Hepatocyte (in vitro differentiated cells): ENCODE results near the gene MISP3. TPM values are rescaled to one million over a fixed set of nuclear protein-coding genes. Genes with fewer than 3 reads are reported as not detected.

ENCODE experiments used
- DNase-seq: peaks from one replicate; pipeline ENCODE4 v3.0.0-alpha.2; 2016; ENCODE audit warnings: low spot score
- H2AFZ ChIP-seq: fragments of 200-600 bp; sonication (generic); 2 replicates; pipeline ENCODE4 v1.6.0; 2016; ENCODE audit warnings: antibody characterized with exemption, mild to moderate bottlenecking
- H3K27ac ChIP-seq: fragments of 200-600 bp; sonication (generic); 2 replicates; pipeline ENCODE4 v1.5.1; 2016; ENCODE audit warnings: mild to moderate bottlenecking
- H3K27me3 ChIP-seq: fragments of 200-600 bp; sonication (generic); 2 replicates; pipeline ENCODE4 v1.6.1; 2016
- H3K36me3 ChIP-seq: fragments of 200-600 bp; sonication (generic); replicated peaks from 2 replicates; pipeline ENCODE4 v1.5.1; 2016; ENCODE audit warnings: low read depth; ENCODE audit not compliant: insufficient read depth
- H3K4me1 ChIP-seq: fragments of 200-600 bp; sonication (generic); 2 replicates; pipeline ENCODE4 v1.5.1; 2016; ENCODE audit warnings: mild to moderate bottlenecking, moderate library complexity; ENCODE audit not compliant: insufficient read depth
- H3K4me2 ChIP-seq: fragments of 200-600 bp; sonication (generic); 2 replicates; pipeline ENCODE4 v1.6.0; 2016
- H3K4me3 ChIP-seq: fragments of 200-600 bp; sonication (generic); 2 replicates; pipeline ENCODE4 v1.5.1; 2016; ENCODE audit warnings: mild to moderate bottlenecking
- H3K79me2 ChIP-seq: fragments of 200-600 bp; sonication (generic); 2 replicates; pipeline ENCODE4 v1.6.0; 2017; ENCODE audit warnings: mild to moderate bottlenecking
- H3K9me2 ChIP-seq: fragments of 200-600 bp; sonication (generic); replicated peaks from 2 replicates; pipeline ENCODE4 v1.6.0; 2017; ENCODE audit warnings: mild to moderate bottlenecking; ENCODE audit not compliant: insufficient read depth
- H3K9me3 ChIP-seq: fragments of 200-600 bp; sonication (generic); 2 replicates; pipeline ENCODE4 v1.5.1; 2016; ENCODE audit warnings: low read depth, mild to moderate bottlenecking
- H4K20me1 ChIP-seq: fragments of 200-600 bp; sonication (generic); 2 replicates; pipeline ENCODE4 v1.6.0; 2016; ENCODE audit warnings: mild to moderate bottlenecking; ENCODE audit not compliant: insufficient read depth, poor library complexity, severe bottlenecking
- CTCF ChIP-seq: fragments of 200-600 bp; sonication (generic); IDR thresholded peaks from 2 replicates; pipeline ENCODE4 v1.5.1; 2016; ENCODE audit warnings: antibody characterized with exemption, mild to moderate bottlenecking; ENCODE audit not compliant: poor library complexity
- EZH2 ChIP-seq: fragments of 200-600 bp; sonication (generic); IDR thresholded peaks from 2 replicates; pipeline ENCODE4 v1.6.1; 2016; ENCODE audit warnings: antibody characterized with exemption, mild to moderate bottlenecking, borderline replicate concordance
- EZH2phosphoT487 ChIP-seq: fragments of 200-600 bp; sonication (generic); IDR thresholded peaks from one replicate; pipeline ENCODE4 v1.6.1; 2018; ENCODE audit warnings: antibody characterized with exemption, mild to moderate bottlenecking, low read depth, moderate library complexity; ENCODE audit not compliant: unreplicated experiment, severe bottlenecking
- WGBS: methylation state at CpG from one replicate; pipeline ENCODE4 v1.1.6; 2016; ENCODE audit warnings: low lambda C conversion rate; ENCODE audit errors: missing lambda C conversion rate; 5-methylcytosine and 5-hydroxymethylcytosine counted together
- polyA plus RNA-seq: library from polyadenylated mRNA; unstranded; fragments of >200 nt; fragmentation: Nextera tagmentation; extraction: Ambion mirVana; gene quantifications from 2 replicates; pipeline ENCODE4 v1.2.1, GENCODE V29; 2016
- total RNA-seq: library from RNA; depleted of rRNA; stranded (reverse); fragments of >200 nt; gene quantifications from 2 replicates; pipeline ENCODE4 v1.2.3, GENCODE V29; 2014

The MISP3 gene
- total and polyA plus RNA-seq, 2 experiments from 2014 or later: 4.9 to 13.1 TPM

- no peak overlapping the region for H3K4me2 ChIP-seq
- 97% methylated on average over 3 of the region's 3 CpGs for WGBS
- no peaks in the 10 kb centered on the region for H3K36me3 ChIP-seq
- H3K27ac ChIP-seq: no peak overlapping the region
- no peak overlapping the region for H2AFZ ChIP-seq
- TF ChIP-seq EZH2: no peak
- H3K9me3 ChIP-seq: no peaks in the 10 kb centered on the region
- no peak for DNase-seq
- H3K9me2 ChIP-seq: no peaks in the 10 kb centered on the region
- no peaks in the 10 kb centered on the region for H4K20me1 ChIP-seq
- H3K4me1 ChIP-seq: peaks cover 4% of the 10 kb centered on the region
- no peaks in the 10 kb centered on the region for H3K79me2 ChIP-seq
- H3K27me3 ChIP-seq: peaks cover 4% of the 10 kb centered on the region
- no peak overlapping the region for H3K4me3 ChIP-seq
Measured at GRCh38 chr19:14053032-14053431, 19.6 kb upstream of the MISP3 start.

GRCh38 chr19:14053500-14053899, 19.1 kb upstream of the MISP3 start:
- Histone ChIP-seq H4K20me1 (no peaks in the 10 kb centered on the region), H3K4me2 (no peak overlapping the region), H3K4me1 (peaks cover 5% of the 10 kb centered on the region), H3K4me3 (no peak overlapping the region), H3K27ac (no peak overlapping the region), H3K79me2 (no peaks in the 10 kb centered on the region), H3K9me2 (no peaks in the 10 kb centered on the region), H2AFZ (no peak overlapping the region), H3K27me3 (peaks cover 8% of the 10 kb centered on the region), H3K9me3 (no peaks in the 10 kb centered on the region), H3K36me3 (no peaks in the 10 kb centered on the region)
- no peak for DNase-seq
- 96% methylated on average over 11 of the region's 11 CpGs for WGBS
- no peak for TF ChIP-seq EZH2
- TF ChIP-seq CTCF: no peak
- no peak for TF ChIP-seq EZH2phosphoT487

- Histone ChIP-seq H4K20me1 (no peaks in the 10 kb centered on the region), H2AFZ (no peak overlapping the region), H3K27ac (no peak overlapping the region), H3K9me3 (no peaks in the 10 kb centered on the region), H3K4me3 (no peak overlapping the region), H3K36me3 (no peaks in the 10 kb centered on the region), H3K27me3 (peaks cover 14% of the 10 kb centered on the region), H3K79me2 (no peaks in the 10 kb centered on the region), H3K4me2 (no peak overlapping the region), H3K9me2 (no peaks in the 10 kb centered on the region), H3K4me1 (peaks cover 5% of the 10 kb centered on the region)
- TF ChIP-seq EZH2 (no peak), CTCF (no peak), EZH2phosphoT487 (no peak)
- no peak for DNase-seq
- 95% methylated on average over 6 of the region's 6 CpGs for WGBS
Measured at GRCh38 chr19:14054099-14054498, 18.5 kb upstream of the MISP3 start.

GRCh38 chr19:14054721-14055120, 17.9 kb upstream of the MISP3 start:
- no peak overlapping the region for H2AFZ ChIP-seq
- DNase-seq: no peak
- H3K4me3 ChIP-seq: no peak overlapping the region
- no peak for TF ChIP-seq EZH2phosphoT487
- no peak for TF ChIP-seq EZH2
- TF ChIP-seq CTCF: no peak
- 96% methylated on average over 10 of the region's 11 CpGs for WGBS
- peaks cover 5% of the 10 kb centered on the region for H3K4me1 ChIP-seq
- peaks cover 16% of the 10 kb centered on the region for H3K27me3 ChIP-seq
- no peaks in the 10 kb centered on the region for H3K79me2 ChIP-seq
- H3K4me2 ChIP-seq: no peak overlapping the region
- H3K9me2 ChIP-seq: no peaks in the 10 kb centered on the region
- no peaks in the 10 kb centered on the region for H3K36me3 ChIP-seq
- H3K27ac ChIP-seq: no peak overlapping the region
- no peaks in the 10 kb centered on the region for H3K9me3 ChIP-seq
- H4K20me1 ChIP-seq: no peaks in the 10 kb centered on the region
